Skeletal muscle cell (primary cell): ENCODE data around the gene C11orf68.
"Not testable (repeated sequence)": the region's sequence is repeated elsewhere in the genome, so short reads cannot be mapped to it uniquely, and the experiment has no call there.

ENCODE experiments used
- DNase-seq: peaks from one replicate; pipeline ENCODE4 v3.0.0-alpha.2; 2010; ENCODE audit warnings: low read depth
- H3K4me3 ChIP-seq: 2 replicates; pipeline ENCODE4 v1.5.1; 2011; ENCODE audit warnings: low read depth, mild to moderate bottlenecking, control low read depth, low read length, moderate library complexity

C11orf68 gene

GRCh38 chr11:65918211-65919140 lies at the start of gene C11orf68:
C11orf68 (minus strand) TSS chr11:65919062; CDS start chr11:65919031, 31 bp downstream.
- no peak for DNase-seq
- H3K4me3 ChIP-seq, result peak within 1 kb of the TSS; percentile 95

- H3K4me3 ChIP-seq, result no peak overlapping the region
- DNase-seq, result no peak
Measured at GRCh38 chr11:65967329-65967934, 48.6 kb upstream of the C11orf68 start.

GRCh38 chr11:65965986-65966762 lies 47.3 kb upstream of the C11orf68 start:
- H3K4me3 ChIP-seq, result no peak overlapping the region

GRCh38 chr11:65964906-65965305 lies 46.0 kb upstream of the C11orf68 start:
- no peak for DNase-seq
- H3K4me3 ChIP-seq, result no peak overlapping the region

More at GRCh38 chr11:65965986-65966762, 47.3 kb upstream of the C11orf68 start:
- DNase-seq, result no peak

GRCh38 chr11:65962141-65962564 lies 43.3 kb upstream of the C11orf68 start:
- DNase-seq, result no peak
- H3K4me3 ChIP-seq, result peak overlapping the region; percentile 93

- DNase-seq, result peak; percentile 90
- peak within 1 kb of the TSS; percentile 93 for H3K4me3 ChIP-seq
Measured at GRCh38 chr11:65961267-65962140, 42.6 kb upstream of the C11orf68 start, which contains the start of gene SART1. SART1 (plus strand) TSS chr11:65961734; CDS start chr11:65961781, 47 bp downstream.

- peak overlapping the region; percentile 93 for H3K4me3 ChIP-seq
- DNase-seq, result no peak
Measured at GRCh38 chr11:65960824-65961266, 42.0 kb upstream of the C11orf68 start.

- H3K4me3 ChIP-seq, result no peak overlapping the region
- DNase-seq, result no peak
Measured at GRCh38 chr11:65958774-65959420, 40.0 kb upstream of the C11orf68 start.

GRCh38 chr11:65958291-65958690 lies 39.4 kb upstream of the C11orf68 start:
- H3K4me3 ChIP-seq, result no peak overlapping the region
- DNase-seq, result no peak

- H3K4me3 ChIP-seq, result no peak overlapping the region
- DNase-seq, result no peak
Measured at GRCh38 chr11:65954771-65955170, 35.9 kb upstream of the C11orf68 start.

GRCh38 chr11:65953471-65953870 lies 34.6 kb upstream of the C11orf68 start:
- DNase-seq, result no peak
- H3K4me3 ChIP-seq, result no peak overlapping the region

GRCh38 chr11:65952052-65952521 lies 33.2 kb upstream of the C11orf68 start:
- no peak for DNase-seq
- H3K4me3 ChIP-seq, result no peak overlapping the region

GRCh38 chr11:65951641-65952040 lies 32.8 kb upstream of the C11orf68 start:
- DNase-seq, H3K4me3 ChIP-seq: not testable (repeated sequence)

- not testable (repeated sequence) for DNase-seq, H3K4me3 ChIP-seq
Measured at GRCh38 chr11:65950711-65951110, 31.8 kb upstream of the C11orf68 start.

- no peak for DNase-seq
- H3K4me3 ChIP-seq, result no peak overlapping the region
Measured at GRCh38 chr11:65947603-65948125, 28.8 kb upstream of the C11orf68 start.

- DNase-seq, result no peak
- H3K4me3 ChIP-seq, result no peak overlapping the region
Measured at GRCh38 chr11:65947133-65947532, 28.3 kb upstream of the C11orf68 start.

GRCh38 chr11:65946655-65947054 lies 27.8 kb upstream of the C11orf68 start:
- no peak overlapping the region for H3K4me3 ChIP-seq
- no peak for DNase-seq
